ENCODE measurements around the gene LRGUK.
A peak's percentile ranks its signal among the peaks of the same experiment; 100 is the strongest.

The LRGUK gene

DNA sequence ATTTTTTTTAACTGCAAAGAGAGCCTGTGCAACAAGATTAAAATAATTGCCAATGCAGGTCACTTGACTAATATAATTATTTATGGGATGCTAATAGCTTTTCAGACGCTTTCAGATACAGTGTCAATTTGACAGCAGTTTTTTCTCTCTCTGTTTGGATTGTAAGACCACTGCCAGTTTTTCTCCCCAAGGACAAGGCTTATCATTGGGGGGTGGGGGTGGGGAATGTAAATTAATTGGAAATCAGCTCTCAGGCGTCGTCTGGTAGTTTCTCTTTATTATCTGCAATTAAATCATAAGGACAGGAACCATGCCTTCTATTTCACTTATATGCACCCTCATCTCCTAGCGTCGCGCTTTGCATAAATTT, 559 bp upstream of the LRGUK start:
- DNase-seq: no peak

DNA sequence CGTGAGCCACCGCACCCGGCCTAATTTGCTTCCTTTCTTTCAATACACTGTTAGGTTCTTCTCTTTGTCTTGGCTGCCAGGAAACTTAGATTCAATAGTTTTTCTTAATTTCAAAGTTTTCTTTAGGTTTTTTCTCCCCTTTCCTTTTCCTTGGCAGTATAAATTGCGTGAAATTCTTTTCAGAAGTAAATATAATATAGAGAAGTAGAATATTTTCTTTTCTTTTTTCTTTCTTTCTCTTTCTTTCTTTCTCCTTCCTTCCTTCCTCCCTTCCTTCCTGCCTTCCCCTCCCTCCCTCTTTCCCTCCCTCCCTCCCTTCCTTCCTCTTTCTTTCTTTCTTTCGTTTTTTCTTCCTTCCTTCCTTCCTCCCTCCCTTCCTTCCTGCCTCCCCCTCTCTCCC, 1.7 kb downstream of the LRGUK start:
- DNase-seq: no peak

GRCh38 chr7:134129856-134130523, 2.9 kb downstream of the LRGUK start:
- no peak for DNase-seq

DNA sequence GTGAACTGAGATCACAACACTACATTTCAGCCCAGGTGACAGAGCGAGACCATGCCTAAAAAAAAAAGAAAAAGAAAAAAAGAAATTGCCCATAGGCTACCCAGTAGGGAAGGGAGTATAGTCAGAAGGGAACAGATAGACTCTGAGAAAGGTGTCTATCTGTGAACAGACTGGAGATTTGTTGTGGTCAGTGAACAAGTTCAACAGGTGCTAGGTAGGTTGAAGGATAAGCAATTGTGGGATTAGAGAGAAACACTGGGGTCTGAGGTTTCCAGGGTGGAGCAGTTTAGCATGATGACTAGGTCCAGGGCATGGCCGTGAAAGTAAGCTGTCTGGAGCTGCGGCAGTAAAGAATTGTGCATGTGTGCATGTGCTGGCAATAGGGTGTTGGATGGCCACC, 6.9 kb downstream of the LRGUK start:
- DNase-seq: no peak

DNA sequence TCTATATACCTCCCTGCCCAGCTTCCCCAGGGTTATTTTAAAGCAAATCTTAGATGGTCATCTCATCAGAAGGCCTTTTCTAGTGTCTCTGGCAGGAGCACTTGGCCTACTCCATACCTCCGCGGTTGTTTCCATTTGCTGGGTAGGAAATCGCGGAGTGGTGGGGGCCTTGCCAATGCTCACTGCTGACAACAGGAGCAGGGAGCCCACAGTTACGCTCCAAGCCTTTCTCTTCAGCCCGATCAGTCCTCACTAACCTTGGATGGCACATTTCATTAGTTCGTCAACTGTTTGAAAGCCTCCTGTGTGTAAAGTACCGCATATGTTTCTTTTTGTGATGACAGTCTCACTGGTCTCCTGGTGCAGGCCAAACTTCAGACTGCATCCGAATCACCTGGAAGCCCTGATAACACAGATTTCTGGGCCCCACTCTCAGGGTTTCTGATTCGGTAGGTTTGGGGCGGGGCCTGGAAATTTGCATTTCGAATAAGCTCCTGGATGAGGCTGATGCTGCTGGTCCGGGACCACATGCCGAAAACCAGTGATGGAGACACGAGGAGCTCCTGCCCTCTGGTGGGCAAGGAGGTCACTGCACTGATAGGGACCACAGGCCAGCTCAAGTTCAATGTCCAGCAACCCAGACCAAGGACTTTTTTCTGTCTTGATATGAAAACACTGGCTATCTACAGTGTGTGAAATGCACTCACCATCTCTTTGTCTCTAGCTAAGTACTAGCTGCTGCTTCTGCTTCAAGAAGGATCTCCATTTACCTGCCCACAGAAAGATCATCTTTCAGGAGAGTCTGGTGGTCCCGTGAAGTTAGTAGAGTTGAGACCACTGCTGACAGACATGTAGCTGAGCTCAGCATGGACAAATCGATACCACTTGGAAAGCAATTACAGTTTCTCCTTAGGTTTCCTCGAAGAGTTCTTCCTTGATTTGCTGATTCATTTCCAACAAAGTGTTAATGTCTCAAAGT, 14.0 kb downstream of the LRGUK start:
- peak; percentile 52 to 67 for DNase-seq

- no peak for DNase-seq
Observed at GRCh38 chr7:134141868-134142264, 14.7 kb downstream of the LRGUK start.

GRCh38 chr7:134153493-134154136, 26.5 kb downstream of the LRGUK start:
- no peak for DNase-seq

DNA sequence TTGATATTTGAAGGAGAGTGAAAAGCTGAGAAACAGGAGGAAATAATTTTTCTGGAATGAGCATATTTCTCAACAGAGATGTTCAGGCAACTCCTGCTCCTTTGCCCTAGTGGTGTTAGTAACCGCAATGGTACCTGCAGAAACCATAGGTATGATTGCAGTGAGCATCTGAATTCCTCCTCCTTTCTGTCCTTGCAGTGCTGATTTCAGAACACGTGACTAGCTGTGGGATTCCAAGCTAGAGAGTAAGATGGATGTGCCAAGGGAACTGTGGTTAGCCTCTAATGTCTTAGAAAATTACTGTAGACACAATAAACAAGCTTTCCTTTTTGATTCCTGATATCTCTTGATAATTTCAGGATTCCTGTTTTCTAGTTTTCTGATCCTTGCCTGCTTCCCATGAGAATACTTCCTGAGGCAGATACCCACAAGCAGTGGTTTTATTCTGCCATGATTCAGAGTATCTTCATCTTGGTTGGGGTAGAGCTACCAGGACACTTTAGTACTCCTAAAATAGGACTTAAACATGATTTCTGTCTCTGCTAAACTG, 27.5 kb downstream of the LRGUK start:
- no peak for DNase-seq

DNA sequence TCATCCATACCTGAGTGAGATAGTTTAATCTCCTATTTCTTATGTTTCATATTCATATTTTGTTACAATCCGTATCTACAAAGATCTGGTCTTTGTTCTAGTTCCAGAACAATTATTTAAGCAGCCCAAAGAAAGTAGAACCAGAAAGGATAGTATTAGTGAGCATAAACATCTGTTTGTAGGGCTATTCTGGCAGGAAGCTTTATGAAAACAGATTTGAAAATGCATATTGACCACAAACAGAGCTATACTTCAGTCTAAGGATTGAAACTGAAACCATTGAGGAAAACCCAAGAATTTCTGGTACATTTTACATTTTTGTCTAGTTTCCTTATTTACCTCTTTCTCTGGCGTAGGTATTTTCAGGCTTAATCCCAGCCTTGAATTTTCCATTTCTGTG, 28.1 kb downstream of the LRGUK start:
- no peak for DNase-seq

DNA sequence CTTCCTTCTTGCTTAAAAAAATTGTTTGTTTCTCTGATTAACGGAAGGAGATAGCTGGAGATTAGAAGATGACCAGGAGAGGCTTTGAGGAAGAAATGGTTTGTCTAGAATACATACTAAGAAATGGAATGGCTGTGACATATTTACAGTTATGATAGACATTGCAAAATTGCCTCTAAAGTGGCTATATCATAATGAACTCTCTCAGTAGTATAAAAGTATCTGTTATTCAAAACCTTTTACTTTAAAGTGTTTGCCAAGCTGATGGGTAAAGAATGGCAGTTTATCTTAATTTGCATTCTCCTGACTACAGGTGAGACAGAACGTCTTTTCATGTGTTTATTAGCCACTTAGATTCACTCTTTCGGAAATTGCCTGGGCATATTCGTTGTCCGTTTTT, 28.7 kb downstream of the LRGUK start:
- DNase-seq: no peak

DNA sequence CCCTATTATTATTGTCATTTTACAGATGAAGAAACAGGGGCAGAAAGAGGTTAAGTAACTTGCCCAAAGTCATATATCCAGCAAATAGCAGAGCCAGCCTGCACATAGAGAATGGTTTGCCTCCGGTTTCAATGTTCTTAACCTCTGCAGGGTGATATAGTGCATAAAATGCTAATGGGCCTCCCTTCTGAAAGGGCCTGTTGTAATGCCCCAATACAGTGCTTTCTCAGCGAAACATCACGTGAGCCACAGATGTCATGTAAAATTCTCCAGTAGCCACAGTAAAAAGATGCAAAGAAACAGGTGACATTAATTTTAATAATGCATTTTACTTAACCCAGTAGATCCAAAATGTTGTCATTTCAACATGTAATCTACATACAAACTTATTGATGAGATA, 38.1 kb downstream of the LRGUK start:
- DNase-seq: no peak

GRCh38 chr7:134167250-134167649, 40.1 kb downstream of the LRGUK start:
- no peak for DNase-seq

GRCh38 chr7:134167841-134168240, 40.7 kb downstream of the LRGUK start:
- no peak for DNase-seq

DNA sequence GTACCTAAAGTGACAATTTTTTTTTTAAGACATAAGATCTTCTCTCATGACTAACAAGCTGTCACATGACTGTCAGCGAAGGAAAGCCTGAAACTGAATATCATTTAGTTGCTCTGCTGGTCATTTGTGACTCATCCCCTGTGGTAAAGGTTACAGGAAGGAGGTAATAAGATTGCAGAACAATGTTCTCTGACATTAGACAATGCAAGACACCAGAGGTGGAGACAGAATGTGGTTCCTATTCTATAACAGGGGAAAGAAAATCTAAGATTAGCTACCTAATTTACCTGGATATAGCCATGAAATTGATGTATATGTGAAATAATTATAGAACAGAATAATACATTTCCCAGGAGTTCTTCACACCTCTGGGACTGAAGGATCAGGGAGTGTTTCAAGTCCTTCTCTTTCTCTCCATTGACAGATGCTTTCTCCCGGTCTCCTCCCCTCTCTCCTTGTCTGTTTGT, 47.7 kb downstream of the LRGUK start:
- DNase-seq: no peak

GRCh38 chr7:134175334-134176036, 48.3 kb downstream of the LRGUK start:
- DNase-seq: no peak

DNA sequence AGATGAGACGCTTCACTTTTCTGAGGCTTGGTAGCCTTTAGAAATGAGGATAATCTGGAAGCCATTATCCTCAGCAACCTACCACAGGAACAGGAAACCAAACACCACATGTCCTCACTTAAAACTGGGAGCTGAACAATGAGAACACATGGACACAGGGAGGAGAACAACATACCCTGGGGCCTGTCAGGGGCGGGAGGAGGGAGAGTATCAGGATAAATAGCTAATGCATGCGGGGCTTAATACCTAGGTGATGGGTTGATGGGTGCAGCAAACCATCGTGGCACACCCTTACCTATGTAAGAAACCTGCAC, 48.9 kb downstream of the LRGUK start:
- no peak for DNase-seq

GRCh38 chr7:134179036-134180011, 52.2 kb downstream of the LRGUK start:
- DNase-seq: no peak

- no peak for DNase-seq
Observed at GRCh38 chr7:134180376-134180775, 53.2 kb downstream of the LRGUK start.

DNA sequence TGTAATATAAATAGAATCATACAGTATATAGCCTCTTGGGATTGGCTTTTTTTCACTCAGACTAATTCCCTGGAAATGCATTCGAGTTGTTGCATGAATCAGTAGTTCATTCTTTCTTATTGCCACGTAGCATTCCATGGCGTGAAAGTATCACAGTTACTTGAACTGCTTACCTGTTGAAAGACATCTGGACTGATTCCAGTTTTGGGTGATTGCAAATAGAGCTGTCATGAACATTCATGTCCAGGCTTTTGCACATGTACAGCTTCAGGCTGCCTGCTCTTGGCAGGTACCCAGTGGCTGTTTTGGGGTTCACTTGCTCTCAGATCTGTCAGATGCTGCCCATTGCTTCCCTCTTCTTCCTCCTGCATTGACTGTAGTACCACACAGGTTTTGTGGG, 54.9 kb downstream of the LRGUK start:
- DNase-seq: no peak

- DNase-seq: no peak
Observed at GRCh38 chr7:134184767-134185166, 57.6 kb downstream of the LRGUK start.

GRCh38 chr7:134186027-134186426, 58.9 kb downstream of the LRGUK start:
- DNase-seq: no peak

DNA sequence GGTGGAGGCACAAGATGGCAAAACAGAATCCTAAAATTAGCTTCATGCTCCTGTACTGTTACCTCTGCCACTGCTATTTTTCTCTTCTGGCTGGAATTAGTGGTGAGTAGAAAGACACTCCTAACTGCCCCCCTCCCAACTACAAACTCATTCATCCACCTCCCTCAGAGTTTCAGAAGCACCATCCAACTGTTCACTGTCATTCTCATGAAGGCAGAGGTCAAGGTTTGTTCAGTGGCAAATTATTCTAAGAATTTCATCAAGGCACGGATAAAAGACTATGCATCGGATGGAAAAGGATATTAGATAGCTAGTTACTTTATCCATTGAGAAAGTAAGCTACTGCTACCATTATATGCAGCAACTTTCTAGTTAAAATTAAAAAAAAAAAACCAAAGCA, 59.7 kb downstream of the LRGUK start:
- DNase-seq: no peak

Data from stimulated activated CD4-positive, alpha-beta T cell treated with anti-CD3 and anti-CD28 coated beads, Interleukin-2, amount 100 ng/mL, for 24 hours (primary cell).